ENCODE measurements around the gene STX11.

DNA sequence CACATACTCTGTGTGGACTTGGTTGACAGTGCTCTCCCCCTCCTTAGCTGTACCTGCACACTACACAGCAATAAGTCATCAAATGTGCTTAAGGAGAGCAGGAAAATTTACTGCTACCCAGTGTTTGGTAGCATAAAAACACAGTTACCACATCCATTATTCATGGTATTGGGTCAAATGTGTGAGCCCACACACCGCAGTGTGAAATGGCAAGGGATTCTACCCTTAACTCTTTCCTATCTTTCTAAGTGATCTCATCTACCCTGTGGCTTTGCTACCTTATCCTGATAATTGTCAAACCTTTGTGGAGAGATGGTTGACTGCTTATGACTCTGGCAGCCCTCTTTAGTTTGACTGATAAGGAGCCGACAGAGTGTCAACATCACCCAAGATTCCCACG, 47.6 kb downstream of the STX11 start:
- TF ChIP-seq, protein P1, sequence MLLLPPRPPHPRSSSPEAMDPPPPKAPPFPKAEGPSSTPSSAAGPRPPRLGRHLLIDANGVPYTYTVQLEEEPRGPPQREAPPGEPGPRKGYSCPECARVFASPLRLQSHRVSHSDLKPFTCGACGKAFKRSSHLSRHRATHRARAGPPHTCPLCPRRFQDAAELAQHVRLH (CRISPR knock-in tag; IDR thresholded peaks at IDR 0.05; ENCODE audit: borderline replicate concordance, low read depth): no peak
- TF ChIP-seq ATF7 (IDR thresholded peaks at IDR 0.05) (no peak), ATF7 (CRISPR knock-in tag; IDR thresholded peaks at IDR 0.05) (no peak), CBX5 (CRISPR knock-in tag; IDR thresholded peaks at IDR 0.05; ENCODE audit: borderline replicate concordance) (no peak), REL (CRISPR knock-in tag; conservative IDR thresholded peaks at IDR 0.05) (no peak), POLR2AphosphoS2 (IDR thresholded peaks at IDR 0.05; ENCODE audit: low read depth, low read length) (no peak), RFX5 (IDR thresholded peaks at IDR 0.05; ENCODE audit: low read depth, low read length) (no peak), ZIK1 (CRISPR knock-in tag; IDR thresholded peaks at IDR 0.05; ENCODE audit: borderline replicate concordance, low read depth) (no peak), CBFB (CRISPR knock-in tag; IDR thresholded peaks at IDR 0.05) (no peak), HNRNPK (IDR thresholded peaks at IDR 0.05; ENCODE audit: low read depth, low read length, poor library complexity, severe bottlenecking) (no peak)
- TF ChIP-seq, protein P2, sequence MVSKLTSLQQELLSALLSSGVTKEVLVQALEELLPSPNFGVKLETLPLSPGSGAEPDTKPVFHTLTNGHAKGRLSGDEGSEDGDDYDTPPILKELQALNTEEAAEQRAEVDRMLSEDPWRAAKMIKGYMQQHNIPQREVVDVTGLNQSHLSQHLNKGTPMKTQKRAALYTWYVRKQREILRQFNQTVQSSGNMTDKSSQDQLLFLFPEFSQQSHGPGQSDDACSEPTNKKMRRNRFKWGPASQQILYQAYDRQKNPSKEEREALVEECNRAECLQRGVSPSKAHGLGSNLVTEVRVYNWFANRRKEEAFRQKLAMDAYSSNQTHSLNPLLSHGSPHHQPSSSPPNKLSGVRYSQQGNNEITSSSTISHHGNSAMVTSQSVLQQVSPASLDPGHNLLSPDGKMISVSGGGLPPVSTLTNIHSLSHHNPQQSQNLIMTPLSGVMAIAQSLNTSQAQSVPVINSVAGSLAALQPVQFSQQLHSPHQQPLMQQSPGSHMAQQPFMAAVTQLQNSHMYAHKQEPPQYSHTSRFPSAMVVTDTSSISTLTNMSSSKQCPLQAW (CRISPR knock-in tag; IDR thresholded peaks at IDR 0.05): no peak
- TF ChIP-seq, protein P3, sequence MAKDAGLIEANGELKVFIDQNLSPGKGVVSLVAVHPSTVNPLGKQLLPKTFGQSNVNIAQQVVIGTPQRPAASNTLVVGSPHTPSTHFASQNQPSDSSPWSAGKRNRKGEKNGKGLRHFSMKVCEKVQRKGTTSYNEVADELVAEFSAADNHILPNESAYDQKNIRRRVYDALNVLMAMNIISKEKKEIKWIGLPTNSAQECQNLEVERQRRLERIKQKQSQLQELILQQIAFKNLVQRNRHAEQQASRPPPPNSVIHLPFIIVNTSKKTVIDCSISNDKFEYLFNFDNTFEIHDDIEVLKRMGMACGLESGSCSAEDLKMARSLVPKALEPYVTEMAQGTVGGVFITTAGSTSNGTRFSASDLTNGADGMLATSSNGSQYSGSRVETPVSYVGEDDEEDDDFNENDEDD (CRISPR knock-in tag; IDR thresholded peaks at IDR 0.05; ENCODE audit: borderline replicate concordance): no peak
- TF ChIP-seq, protein P4, sequence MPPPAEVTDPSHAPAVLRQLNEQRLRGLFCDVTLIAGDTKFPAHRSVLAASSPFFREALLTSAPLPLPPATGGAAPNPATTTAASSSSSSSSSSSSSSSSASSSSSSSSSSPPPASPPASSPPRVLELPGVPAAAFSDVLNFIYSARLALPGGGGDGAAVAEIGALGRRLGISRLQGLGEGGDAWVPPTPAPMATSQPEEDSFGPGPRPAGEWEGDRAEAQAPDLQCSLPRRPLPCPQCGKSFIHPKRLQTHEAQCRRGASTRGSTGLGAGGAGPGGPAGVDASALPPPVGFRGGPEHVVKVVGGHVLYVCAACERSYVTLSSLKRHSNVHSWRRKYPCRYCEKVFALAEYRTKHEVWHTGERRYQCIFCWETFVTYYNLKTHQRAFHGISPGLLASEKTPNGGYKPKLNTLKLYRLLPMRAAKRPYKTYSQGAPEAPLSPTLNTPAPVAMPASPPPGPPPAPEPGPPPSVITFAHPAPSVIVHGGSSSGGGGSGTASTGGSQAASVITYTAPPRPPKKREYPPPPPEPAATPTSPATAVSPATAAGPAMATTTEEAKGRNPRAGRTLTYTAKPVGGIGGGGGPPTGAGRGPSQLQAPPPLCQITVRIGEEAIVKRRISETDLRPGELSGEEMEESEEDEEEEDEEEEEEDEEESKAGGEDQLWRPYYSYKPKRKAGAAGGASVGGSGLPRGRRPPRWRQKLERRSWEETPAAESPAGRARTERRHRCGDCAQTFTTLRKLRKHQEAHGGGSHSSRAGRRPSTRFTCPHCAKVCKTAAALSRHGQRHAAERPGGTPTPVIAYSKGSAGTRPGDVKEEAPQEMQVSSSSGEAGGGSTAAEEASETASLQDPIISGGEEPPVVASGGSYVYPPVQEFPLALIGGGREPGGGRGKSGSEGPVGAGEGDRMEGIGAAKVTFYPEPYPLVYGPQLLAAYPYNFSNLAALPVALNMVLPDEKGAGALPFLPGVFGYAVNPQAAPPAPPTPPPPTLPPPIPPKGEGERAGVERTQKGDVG (CRISPR knock-in tag; IDR thresholded peaks at IDR 0.05; ENCODE audit: borderline replicate concordance): no peak
- TF ChIP-seq, protein P5, sequence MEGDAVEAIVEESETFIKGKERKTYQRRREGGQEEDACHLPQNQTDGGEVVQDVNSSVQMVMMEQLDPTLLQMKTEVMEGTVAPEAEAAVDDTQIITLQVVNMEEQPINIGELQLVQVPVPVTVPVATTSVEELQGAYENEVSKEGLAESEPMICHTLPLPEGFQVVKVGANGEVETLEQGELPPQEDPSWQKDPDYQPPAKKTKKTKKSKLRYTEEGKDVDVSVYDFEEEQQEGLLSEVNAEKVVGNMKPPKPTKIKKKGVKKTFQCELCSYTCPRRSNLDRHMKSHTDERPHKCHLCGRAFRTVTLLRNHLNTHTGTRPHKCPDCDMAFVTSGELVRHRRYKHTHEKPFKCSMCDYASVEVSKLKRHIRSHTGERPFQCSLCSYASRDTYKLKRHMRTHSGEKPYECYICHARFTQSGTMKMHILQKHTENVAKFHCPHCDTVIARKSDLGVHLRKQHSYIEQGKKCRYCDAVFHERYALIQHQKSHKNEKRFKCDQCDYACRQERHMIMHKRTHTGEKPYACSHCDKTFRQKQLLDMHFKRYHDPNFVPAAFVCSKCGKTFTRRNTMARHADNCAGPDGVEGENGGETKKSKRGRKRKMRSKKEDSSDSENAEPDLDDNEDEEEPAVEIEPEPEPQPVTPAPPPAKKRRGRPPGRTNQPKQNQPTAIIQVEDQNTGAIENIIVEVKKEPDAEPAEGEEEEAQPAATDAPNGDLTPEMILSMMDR (CRISPR knock-in tag; IDR thresholded peaks at IDR 0.05): no peak
- TF ChIP-seq, protein P6, sequence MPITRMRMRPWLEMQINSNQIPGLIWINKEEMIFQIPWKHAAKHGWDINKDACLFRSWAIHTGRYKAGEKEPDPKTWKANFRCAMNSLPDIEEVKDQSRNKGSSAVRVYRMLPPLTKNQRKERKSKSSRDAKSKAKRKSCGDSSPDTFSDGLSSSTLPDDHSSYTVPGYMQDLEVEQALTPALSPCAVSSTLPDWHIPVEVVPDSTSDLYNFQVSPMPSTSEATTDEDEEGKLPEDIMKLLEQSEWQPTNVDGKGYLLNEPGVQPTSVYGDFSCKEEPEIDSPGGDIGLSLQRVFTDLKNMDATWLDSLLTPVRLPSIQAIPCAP (CRISPR knock-in tag; IDR thresholded peaks at IDR 0.05; ENCODE audit: low read depth): no peak

All from HepG2 (cell line).